HG02852 (cell line): Measurements from ENCODE around the gene C9orf40.

Experiments
- ATAC-seq: cut with Tn5 transposase; IDR thresholded peaks from one replicate; pipeline ENCODE4 v1.9.1; 2021; ENCODE audit warnings: mild to moderate bottlenecking, moderate library complexity; ENCODE audit not compliant: unreplicated experiment

Gene C9orf40

GRCh38 chr9:74952201-74953151 lies at the start of gene C9orf40:
TSS of gene C9orf40 (minus strand) at chr9:74952912. CDS start at chr9:74952611, 301 bp downstream.
- ATAC-seq, result peak; percentile 92

DNA sequence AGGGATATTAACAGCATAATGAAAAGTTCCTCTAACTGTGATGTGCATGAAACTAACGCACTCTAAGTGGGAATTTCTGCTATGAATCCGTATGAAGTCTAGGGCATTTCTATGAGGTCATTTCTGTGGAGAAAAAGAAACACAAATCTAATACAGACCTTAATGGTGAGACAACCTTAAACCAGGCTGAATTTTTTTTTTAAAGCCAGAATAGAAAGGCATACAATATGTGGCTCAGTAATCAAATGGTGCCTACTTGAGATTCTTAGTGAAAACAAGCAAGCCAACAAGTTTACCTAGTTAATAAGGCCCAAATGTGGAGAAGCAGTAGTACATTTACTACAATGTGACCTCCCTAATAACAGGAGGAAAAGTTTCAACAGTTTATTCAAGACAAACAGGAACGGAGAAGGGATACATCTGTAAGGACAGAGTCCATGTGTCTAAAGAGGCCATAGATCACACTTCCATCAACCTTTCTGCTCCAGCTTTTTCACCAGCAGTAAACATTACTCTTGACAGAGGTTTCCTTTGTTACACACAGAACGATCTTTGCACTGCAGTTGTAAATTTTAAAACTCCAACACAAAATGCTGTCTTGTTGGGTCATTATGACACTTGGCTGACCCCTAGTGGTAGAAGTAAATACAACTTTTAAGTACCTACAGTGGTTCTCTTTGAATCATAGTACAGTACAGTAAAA lies 49.2 kb upstream of the C9orf40 start:
- ATAC-seq, result peak; percentile 80

DNA sequence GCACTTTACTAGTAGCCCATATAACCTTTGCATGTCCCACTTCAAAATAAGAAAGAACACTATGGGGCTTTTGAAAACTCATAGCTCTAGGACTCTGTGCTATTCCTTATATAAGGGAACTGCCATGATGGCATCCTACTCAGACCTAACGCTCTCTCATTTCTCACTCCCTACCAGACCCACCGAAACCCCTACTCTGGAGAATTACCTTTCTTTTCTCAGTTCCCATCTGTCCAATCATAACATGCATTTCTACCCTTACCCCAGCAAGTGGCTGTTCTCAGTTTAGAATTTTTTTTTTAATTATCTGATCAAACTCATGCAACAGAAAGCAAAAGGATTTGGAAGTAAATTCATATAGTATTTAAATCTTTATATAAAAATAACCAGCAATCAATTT lies 48.1 kb upstream of the C9orf40 start:
- peak; percentile 72 for ATAC-seq

- ATAC-seq, result no peak
Measured at GRCh38 chr9:74985041-74985440, 32.3 kb upstream of the C9orf40 start.

DNA sequence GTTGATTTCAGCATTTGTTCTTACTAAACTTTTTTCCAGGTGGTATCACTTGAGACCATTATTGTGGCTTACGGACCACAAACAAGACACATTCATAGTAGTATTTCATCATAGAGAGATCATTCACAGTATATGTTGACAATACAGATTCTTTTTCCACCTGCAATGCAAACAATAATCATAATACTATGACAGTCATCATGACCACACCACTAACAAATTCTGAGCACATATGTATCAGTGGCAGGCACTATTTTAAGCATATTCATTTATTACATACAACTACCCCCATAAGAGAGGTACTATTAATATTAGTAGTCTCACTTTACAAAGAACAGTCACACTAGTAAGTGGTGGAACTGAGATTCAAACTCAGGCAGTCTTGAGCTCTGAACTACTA lies 31.0 kb upstream of the C9orf40 start:
- ATAC-seq, result no peak

- no peak for ATAC-seq
Measured at GRCh38 chr9:74979844-74980243, 27.1 kb upstream of the C9orf40 start.

DNA sequence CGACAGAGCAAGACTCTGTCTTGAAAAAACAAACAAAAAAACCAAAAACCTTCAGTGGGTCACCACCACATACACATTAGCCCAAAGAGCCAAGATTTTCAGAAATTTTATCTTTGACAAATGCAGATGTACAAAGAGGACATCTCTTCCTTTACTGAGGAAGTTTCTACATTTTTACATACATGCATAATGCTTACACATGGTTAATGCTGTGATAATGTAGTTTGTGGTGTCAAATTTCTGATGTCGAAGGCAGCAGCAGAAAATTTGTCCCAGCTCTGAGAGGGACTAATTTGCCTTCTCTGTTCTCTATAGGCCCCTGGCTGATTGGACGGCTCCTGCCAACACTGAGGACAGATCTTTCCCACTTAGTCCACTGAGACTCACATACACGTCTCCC lies 24.6 kb upstream of the C9orf40 start:
- ATAC-seq, result no peak

DNA sequence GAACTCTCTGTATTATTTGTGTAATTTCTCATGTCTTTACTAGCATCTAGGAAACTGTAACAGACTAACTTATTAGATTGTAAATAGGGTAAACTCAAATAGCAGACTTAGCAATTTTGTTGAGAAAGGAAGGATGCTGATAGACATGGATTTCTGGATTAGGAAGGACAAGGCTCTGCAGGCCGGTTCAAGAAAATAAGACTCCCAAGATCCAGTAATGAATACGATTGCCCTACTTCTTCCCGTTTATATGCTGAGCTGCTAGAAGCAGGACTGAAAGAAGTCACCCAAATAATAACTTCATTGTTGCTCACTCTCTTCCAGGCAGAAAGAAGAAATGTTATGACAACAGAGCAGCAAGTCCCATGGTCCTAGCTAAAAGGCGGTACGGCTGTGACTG lies 22.8 kb upstream of the C9orf40 start:
- no peak for ATAC-seq

DNA sequence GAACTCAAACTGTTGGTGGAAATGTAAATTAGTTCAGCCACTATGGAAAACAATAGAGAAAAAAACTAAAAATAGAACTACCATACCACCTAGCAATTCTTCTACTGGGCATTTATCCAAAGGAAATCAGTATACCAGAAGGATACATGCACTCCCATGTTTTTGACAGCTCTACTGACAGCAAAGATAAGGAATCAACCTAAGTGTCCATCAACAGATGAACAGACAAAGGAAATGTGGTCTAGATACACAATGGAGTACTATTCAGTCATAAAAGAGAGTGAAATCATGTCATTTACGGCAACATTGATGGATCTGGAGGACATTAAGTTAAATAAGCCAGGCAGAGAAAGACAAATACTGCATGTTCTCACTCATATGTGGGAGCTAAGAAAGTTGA lies 21.8 kb upstream of the C9orf40 start:
- ATAC-seq, result no peak

DNA sequence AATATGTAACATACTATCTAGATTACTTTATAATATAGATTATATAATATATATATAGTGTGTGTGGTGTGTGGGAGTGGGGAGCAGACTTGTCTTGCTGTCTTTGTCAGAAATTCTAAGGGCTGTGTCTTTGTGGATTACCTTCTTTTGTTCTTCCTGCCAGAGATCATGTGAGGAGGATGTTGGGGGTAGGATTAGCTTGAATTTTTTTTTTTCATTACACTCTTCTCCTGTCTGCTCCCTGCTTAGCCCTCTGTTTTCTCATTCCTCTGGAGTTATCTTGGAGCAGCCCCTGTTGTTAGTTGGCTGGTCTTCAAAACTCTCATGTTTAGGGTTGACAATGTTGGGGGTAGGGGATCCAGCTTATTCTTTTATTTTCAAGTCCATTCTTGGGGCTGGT lies 21.0 kb upstream of the C9orf40 start:
- ATAC-seq, result no peak

GRCh38 chr9:74963056-74963455 lies 10.3 kb upstream of the C9orf40 start:
- no peak for ATAC-seq

GRCh38 chr9:74961496-74961895 lies 8.8 kb upstream of the C9orf40 start:
- no peak for ATAC-seq

DNA sequence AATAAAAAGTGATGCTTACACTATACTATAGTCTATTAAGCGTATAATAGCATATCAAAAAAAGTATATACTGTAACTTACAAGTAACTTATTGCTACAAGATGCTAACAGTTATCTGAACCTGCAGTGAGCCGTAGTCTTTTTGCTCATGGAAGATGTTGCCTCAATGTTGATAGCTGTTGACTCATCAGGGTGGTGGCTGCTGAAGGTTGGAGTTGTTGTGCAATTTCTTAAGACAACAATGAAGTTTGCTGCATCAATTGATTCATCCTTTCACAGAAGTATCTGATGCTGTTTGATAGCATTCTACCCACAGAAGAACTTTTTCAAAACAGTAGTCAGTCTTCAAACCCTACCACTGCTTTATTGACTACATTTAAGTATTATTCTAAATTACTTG lies 7.8 kb upstream of the C9orf40 start:
- ATAC-seq, result no peak

DNA sequence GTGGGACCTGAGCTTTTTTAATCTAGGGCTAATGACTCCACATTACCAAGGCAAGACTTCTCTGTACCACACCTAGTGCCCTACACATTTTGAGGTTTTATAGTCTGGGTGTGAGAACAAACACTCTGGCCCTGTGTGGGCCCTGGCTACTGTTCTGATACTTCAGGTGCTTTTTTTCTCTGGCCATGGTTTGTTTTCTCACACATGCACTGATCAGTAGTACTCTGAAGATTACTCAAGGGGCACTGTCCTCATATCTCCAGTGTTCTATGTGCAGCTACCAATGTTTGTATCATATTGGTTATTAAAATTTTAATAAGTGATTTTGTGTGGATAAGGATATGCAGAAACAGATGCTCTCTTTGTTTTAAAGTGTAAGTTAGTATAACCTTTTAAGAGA lies 5.9 kb upstream of the C9orf40 start:
- ATAC-seq, result peak; percentile 48

DNA sequence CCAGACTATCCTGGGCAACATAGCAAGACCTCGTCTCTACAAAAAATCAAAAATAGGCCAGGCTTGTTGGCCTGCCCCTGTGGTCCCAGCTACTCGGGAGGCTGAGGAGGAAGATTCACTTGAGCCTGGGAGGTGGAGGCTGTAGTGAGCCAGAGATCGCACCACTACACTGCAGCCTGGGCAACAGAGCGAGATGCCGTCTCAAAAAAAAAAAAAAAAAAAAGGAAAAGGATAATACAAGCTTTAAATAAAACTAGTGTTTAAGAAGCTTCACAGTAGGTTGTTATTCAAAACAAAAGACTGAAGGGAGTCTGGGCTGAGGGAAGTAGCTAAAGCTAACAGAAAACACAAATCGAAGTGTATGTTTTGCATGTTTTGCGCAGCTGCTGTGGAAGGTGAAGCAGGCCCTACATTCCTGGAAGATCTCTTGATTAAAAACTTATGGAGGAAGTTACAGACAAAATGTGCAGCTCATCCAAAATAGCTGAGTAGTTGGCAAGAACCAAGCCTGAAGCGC lies 581 bp upstream of the C9orf40 start:
- ATAC-seq, result peak; percentile 2

GRCh38 chr9:74951725-74952151 lies 974 bp downstream of the C9orf40 start:
- ATAC-seq, result peak; percentile 40

GRCh38 chr9:74951107-74951720 lies 1.5 kb downstream of the C9orf40 start:
- ATAC-seq, result no peak

DNA sequence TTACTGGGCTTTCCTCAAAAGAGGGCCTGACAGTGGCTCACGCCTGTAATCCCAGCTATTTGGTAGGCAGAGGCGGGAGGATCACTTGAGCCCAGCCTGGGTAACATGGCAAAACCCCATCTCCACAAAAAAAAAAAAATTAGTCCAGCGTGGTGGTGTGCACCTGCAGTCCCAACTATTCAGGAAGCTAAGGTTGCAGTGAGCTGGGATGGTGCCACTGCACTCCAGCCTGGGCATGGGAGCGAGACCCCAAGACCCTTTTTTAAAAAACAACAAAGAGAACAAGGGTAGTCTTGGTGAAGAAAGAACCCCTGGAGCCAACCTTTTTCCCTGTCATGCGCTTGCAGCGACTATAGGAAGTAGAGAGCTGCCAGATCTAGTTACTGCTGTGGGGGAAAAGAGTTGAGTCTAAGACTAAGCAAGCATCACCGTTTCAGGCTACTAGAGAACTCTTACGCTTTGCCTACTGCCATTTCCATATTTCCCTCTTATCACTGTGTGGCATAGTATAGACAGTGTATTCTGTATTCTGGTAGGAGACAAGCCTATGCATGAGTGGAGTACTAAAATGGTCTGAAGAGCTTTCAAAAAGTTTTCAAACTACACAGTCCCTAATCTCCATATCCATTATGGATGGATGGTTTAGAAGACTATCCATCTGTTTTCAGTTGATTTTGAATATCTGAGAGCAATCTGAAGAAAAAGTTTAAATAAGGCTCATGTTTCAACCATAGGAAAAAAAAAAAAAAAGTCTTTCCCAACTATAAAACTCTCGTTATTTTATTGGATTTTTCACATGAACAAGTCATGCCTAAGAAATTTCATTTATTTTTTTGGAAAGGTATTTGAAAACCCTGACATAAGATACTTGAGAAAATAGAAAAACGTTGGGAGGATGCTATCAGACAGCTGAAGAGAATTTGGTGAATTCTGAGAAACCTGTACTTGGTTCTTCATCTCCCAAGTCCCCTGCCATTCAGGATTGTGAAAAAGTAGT lies 2.6 kb downstream of the C9orf40 start:
- ATAC-seq, result no peak

- ATAC-seq, result no peak
Measured at GRCh38 chr9:74948937-74949336, 3.8 kb downstream of the C9orf40 start.

- ATAC-seq, result no peak
Measured at GRCh38 chr9:74946686-74947085, 6.0 kb downstream of the C9orf40 start.
